HEK293 (cell line): ENCODE results near the gene KRT7.

Experiments
- CTCF ChIA-PET: fragments of 350-600 bp; formaldehyde crosslinking; extraction: SDS; loops from one replicate; lab custom pipeline; 2021; ENCODE audit warnings: antibody characterized with exemption; lab: Yijun Ruan, JAX
- POLR2A ChIA-PET: fragments of 300-600 bp; formaldehyde crosslinking; extraction: SDS; loops from one replicate; lab custom pipeline; 2020; ENCODE audit warnings: antibody characterized with exemption, inconsistent platforms; lab: Yijun Ruan, JAX
- H3K27ac ChIP-seq: fragments of 200-500 bp; sonication (Bioruptor generic); 2 replicates; pipeline ENCODE4 v1.5.1; 2014; ENCODE audit warnings: low read depth, low read length, control low read depth, inconsistent platforms; ENCODE audit errors: extremely low read depth
- H3K36me3 ChIP-seq, 2 experiments: fragments of 200-500 bp in 1 of 2; sonication (Bioruptor generic) in 1 of 2; 1 replicate in 1 of 2; 2 replicates in 1 of 2; pipeline ENCODE4 v1.5.1; 2014 to 2017; ENCODE audit warnings: inconsistent platforms in 2 of 2, low read length in 2 of 2; ENCODE audit not compliant: control insufficient read depth in 2 of 2, insufficient read depth in 1 of 2
- H3K4me1 ChIP-seq: fragments of 200-500 bp; sonication (Bioruptor generic); 2 replicates; pipeline ENCODE4 v1.5.1; 2014; ENCODE audit warnings: mild to moderate bottlenecking, low read length, inconsistent platforms; ENCODE audit not compliant: control insufficient read depth, insufficient read depth
- H3K4me3 ChIP-seq: 2 replicates; pipeline ENCODE4 v1.5.1; 2011; ENCODE audit warnings: low read depth, mild to moderate bottlenecking, control low read depth, low read length, moderate library complexity
- H3K9me3 ChIP-seq: fragments of 200-500 bp; sonication (Bioruptor generic); 2 replicates; pipeline ENCODE4 v1.5.1; 2014; ENCODE audit warnings: low read depth, low read length, inconsistent platforms; ENCODE audit not compliant: control insufficient read depth, insufficient read depth
- ATF2 ChIP-seq: fragments of 450-650 bp; formaldehyde crosslinking; IDR thresholded peaks from 2 replicates; pipeline ENCODE4 v1.5.1; 2016; ENCODE audit warnings: missing biosample characterization, missing genetic modification characterization, low read depth
- OSR2 ChIP-seq: fragments of 450-650 bp; formaldehyde crosslinking; IDR thresholded peaks from 2 replicates; pipeline ENCODE4 v1.5.1; 2016; ENCODE audit warnings: missing biosample characterization, missing genetic modification characterization
- PBX3 ChIP-seq: sonication (generic); formaldehyde crosslinking; IDR thresholded peaks from 2 replicates; pipeline ENCODE4 v1.8.1; 2022; ENCODE audit warnings: mild to moderate bottlenecking, moderate library complexity, missing genetic modification reagents
- SCRT1 ChIP-seq: fragments of 450-650 bp; formaldehyde crosslinking; IDR thresholded peaks from 2 replicates; pipeline ENCODE4 v1.5.1; 2016; ENCODE audit warnings: missing biosample characterization, missing genetic modification characterization, borderline replicate concordance
- ZBTB10 ChIP-seq: fragments of 450-650 bp; formaldehyde crosslinking; IDR thresholded peaks from 2 replicates; pipeline ENCODE4 v1.5.1; 2016; ENCODE audit warnings: missing biosample characterization, missing genetic modification characterization
- ZNF10 ChIP-seq: fragments of 450-650 bp; formaldehyde crosslinking; IDR thresholded peaks from 2 replicates; pipeline ENCODE4 v1.5.1; 2017; ENCODE audit warnings: missing biosample characterization, missing genetic modification characterization
- ZNF157 ChIP-seq: fragments of 450-650 bp; formaldehyde crosslinking; IDR thresholded peaks from 2 replicates; pipeline ENCODE4 v1.5.1; 2016; ENCODE audit warnings: missing biosample characterization, missing genetic modification characterization
- ZNF18 ChIP-seq: fragments of 450-650 bp; formaldehyde crosslinking; IDR thresholded peaks from 2 replicates; pipeline ENCODE4 v1.5.1; 2016; ENCODE audit warnings: missing biosample characterization, missing genetic modification characterization
- ZNF223 ChIP-seq: fragments of 450-650 bp; formaldehyde crosslinking; IDR thresholded peaks from 2 replicates; pipeline ENCODE4 v1.5.1; 2016; ENCODE audit warnings: missing biosample characterization, missing genetic modification characterization
- ZNF311 ChIP-seq: fragments of 450-650 bp; formaldehyde crosslinking; IDR thresholded peaks from 2 replicates; pipeline ENCODE4 v1.5.1; 2017; ENCODE audit warnings: missing biosample characterization, missing genetic modification characterization, borderline replicate concordance
- ZNF366 ChIP-seq: fragments of 450-650 bp; formaldehyde crosslinking; conservative IDR thresholded peaks from 2 replicates; pipeline ENCODE4 v1.5.1; 2016; ENCODE audit warnings: missing biosample characterization, missing genetic modification characterization
- ZNF433 ChIP-seq: fragments of 450-650 bp; formaldehyde crosslinking; IDR thresholded peaks from 2 replicates; pipeline ENCODE4 v1.5.1; 2016; ENCODE audit warnings: missing biosample characterization, missing genetic modification characterization, low read depth
- ZNF518A ChIP-seq: fragments of 450-650 bp; formaldehyde crosslinking; conservative IDR thresholded peaks from 2 replicates; pipeline ENCODE4 v1.5.1; 2016; ENCODE audit warnings: low read depth, missing biosample characterization, missing genetic modification characterization
- ZNF544 ChIP-seq: fragments of 450-650 bp; formaldehyde crosslinking; IDR thresholded peaks from 2 replicates; pipeline ENCODE4 v1.5.0; 2017; ENCODE audit warnings: missing biosample characterization, missing genetic modification characterization
- ZNF629 ChIP-seq: fragments of 450-650 bp; formaldehyde crosslinking; IDR thresholded peaks from 2 replicates; pipeline ENCODE4 v1.5.1; 2017; ENCODE audit warnings: missing biosample characterization, missing genetic modification characterization
- ZNF707 ChIP-seq: fragments of 450-650 bp; formaldehyde crosslinking; IDR thresholded peaks from 2 replicates; pipeline ENCODE4 v1.5.1; 2016; ENCODE audit warnings: missing biosample characterization, missing genetic modification characterization
- ZNF785 ChIP-seq: fragments of 450-650 bp; formaldehyde crosslinking; IDR thresholded peaks from 2 replicates; pipeline ENCODE4 v1.5.1; 2016; ENCODE audit warnings: missing biosample characterization, missing genetic modification characterization
- ZNF837 ChIP-seq: fragments of 450-650 bp; formaldehyde crosslinking; IDR thresholded peaks from 2 replicates; pipeline ENCODE4 v1.5.1; 2016; ENCODE audit warnings: missing biosample characterization, missing genetic modification characterization

KRT7 gene

GRCh38 chr12:52183544-52183910, 49.5 kb upstream of the KRT7 start (continued):
- TF ChIP-seq ZNF518A (tag by site-specific recombination) (no peak), ZNF157 (tag by site-specific recombination) (no peak), ZNF707 (tag by site-specific recombination) (no peak), SCRT1 (peak; percentile 43; the same call in 1 of the 2 replicates), ZNF366 (tag by site-specific recombination) (0 out of 2 replicates have a peak, but pooled peaks have one; percentile 9), ATF2 (tag by site-specific recombination) (no peak), ZNF544 (tag by site-specific recombination) (no peak), OSR2 (tag by site-specific recombination) (peak; percentile 64; the same call in 1 of the 2 replicates), PBX3 (CRISPR knock-in tag) (no peak), ZNF433 (tag by site-specific recombination) (no peak), ZNF785 (tag by site-specific recombination) (no peak)

- Histone ChIP-seq H3K9me3 (no peaks in the 10 kb centered on the region), H3K36me3 (no peaks in the 10 kb centered on the region), H3K4me1 (peaks cover 5% of the 10 kb centered on the region; the same call in 1 of the 2 replicates), H3K4me3 (no peak overlapping the region), H3K27ac (no peak overlapping the region)
- CTCF ChIA-PET: interaction anchor here (0.8 to 2.2 kb wide), 5 partner anchors 30 to 696 kb away, joined by 3 to 6 read pairs (median 4); no protein-coding TSS in a partner anchor
- POLR2A ChIA-PET: interaction anchor here (1.8 kb wide), 1 partner anchor 8 kb away, joined by 10 read pairs; the partner anchor contains the start of gene KRT80
- TF ChIP-seq ZNF10 (tag by site-specific recombination): no peak
- TF ChIP-seq ZNF629 (tag by site-specific recombination): no peak
- TF ChIP-seq ZBTB10 (tag by site-specific recombination): no peak
- no peak for TF ChIP-seq ZNF311 (tag by site-specific recombination)
- no peak for TF ChIP-seq ZNF18
- TF ChIP-seq ZNF837 (tag by site-specific recombination): no peak
- TF ChIP-seq ZNF223 (tag by site-specific recombination): no peak
Observed at GRCh38 chr12:52183971-52184370, 49.1 kb upstream of the KRT7 start.
